Stimulated activated CD8-positive, alpha-beta memory T cell treated with anti-CD3 and anti-CD28 coated beads, Interleukin-4, amount 100 ng/mL, for 48 hours (primary cell): ENCODE measurements around the gene C15orf39.
"Not testable (repeated sequence)": the region's sequence is repeated elsewhere in the genome, so short reads cannot be mapped to it uniquely, and the experiment has no call there.

Experiments used
- DNase-seq: peaks from one replicate; pipeline ENCODE4 v3.0.0-alpha.2; 2020

C15orf39 gene

DNA sequence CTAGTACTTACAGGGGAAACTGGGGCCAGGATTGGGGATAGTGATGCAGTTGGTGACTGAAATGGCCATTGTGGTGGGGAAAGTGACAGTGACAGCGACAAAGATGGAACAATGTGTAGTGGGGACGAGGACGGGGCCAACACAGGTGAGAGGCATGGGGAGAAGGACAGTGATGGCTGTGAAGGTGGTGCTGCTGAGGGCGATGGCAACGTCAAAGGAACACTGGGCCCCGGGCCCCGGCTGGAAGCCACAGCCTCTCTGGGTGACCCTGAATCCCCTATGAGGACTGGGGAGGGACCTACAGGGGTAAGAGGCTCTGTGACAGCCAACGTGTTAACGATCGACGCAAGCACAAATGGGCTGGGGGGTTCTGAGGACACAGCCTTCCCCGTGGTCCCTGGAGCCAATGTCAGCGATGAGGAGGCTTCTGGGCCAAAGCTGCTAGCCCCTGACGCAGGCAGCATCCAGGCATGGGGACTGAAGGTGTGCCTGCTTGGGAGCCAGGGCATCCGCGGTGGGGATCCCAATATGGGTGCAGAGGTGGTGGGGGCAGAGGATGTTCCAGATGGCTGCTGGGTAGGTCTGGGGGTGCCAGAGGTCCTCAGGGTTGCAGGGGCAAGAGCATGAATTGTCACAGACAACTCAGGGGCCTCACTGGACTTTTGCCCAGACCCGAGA is 31.3 kb downstream of the C15orf39 start:
- no peak for DNase-seq

GRCh38 chr15:75233504-75234190 is 32.0 kb downstream of the C15orf39 start:
- no peak for DNase-seq

GRCh38 chr15:75234191-75234810 is 32.6 kb downstream of the C15orf39 start:
- DNase-seq = no peak

DNA sequence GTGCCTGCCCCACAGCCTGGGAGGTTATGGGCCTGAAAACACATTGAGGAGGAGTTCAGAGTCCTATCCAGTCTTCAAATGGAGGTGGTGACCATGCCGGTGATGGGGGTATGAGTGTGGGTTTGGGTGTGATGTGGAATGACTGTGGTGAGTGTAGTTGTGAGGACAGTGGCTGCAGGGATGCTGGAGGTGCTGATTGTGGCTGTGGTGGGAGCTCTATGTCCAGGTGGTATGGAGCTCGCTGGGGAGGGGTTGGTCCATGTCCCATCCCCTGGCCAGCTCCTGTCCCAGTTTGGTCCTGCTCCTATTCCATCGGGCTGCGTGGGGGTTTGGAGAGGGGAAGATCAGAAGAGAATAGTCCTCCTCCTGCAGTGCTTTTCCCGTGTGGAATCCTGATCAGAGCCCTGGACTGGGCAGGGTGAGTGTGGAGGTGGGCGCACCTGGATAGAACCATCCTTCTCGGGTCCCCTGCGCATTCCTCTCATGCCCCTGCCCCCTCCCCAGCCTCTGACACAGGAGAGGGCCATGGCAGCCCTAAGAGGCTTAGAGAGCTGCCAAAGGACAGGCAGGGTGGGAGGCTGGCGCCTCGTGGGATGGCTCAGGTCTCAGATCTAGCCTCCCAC is 33.5 kb downstream of the C15orf39 start:
- no peak for DNase-seq

- no peak for DNase-seq
Observed at GRCh38 chr15:75235760-75236729, 34.4 kb downstream of the C15orf39 start.

GRCh38 chr15:75237316-75237982 is 35.8 kb downstream of the C15orf39 start:
- DNase-seq = peak; percentile 5

DNA sequence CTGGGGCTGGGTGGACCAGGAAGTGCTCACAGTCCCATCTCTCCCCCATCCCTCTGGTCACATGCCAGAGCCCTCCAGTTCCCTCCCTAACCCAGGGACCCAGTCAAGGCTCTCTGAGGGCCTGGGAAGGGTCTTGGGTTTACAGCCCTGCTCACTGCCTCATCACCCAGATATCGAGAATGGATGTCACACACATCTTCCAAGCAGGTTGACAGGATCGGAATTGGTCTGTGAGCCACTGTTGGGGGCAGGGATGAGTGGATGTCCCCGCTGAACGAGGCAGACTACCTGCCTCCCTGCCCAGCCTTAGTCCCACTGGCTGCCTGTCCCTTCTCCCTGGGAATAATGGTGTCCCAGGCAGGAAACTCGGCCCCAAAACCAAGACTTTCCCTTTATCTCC is 36.5 kb downstream of the C15orf39 start:
- DNase-seq = peak; percentile 1

- not testable (repeated sequence) for DNase-seq
Observed at GRCh38 chr15:75245741-75246140, 44.1 kb downstream of the C15orf39 start.

DNA sequence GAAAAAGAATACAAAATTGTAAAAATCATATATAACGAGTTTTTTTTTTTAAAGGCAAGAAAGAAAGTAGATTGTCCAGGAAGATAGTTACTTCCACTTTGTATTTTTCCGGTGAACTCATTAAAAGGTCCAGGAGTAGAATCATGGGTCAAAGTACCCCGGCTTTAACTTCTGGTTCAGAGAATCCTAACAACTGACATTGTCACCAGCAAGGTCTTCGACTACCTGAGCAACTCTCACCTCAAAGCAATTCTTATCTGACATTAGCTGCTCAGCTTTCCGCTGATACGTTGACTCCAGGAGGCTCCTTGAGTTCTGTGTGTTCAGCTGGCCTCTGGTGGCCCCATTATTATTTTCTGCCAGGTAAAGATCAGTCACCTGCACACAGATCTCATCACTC is 47.3 kb downstream of the C15orf39 start:
- not testable (repeated sequence) for DNase-seq

DNA sequence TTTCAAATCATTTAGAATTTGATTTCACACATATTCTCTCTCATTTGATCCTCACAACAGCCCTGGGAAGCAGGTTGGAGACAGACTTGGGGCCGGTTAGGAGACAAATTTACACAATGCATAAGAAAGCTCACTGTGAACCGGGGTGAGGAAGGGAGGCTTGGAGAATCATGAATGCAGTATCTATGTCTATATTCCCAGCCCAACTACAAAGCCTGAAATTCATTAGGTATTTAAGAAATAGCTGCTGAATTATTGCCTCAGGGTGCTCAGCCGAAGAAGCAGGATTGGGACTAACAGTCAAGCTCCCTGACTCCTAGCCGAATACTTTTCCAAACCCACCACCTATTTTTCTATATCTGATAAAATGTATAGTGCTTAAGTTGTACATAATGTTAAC is 48.0 kb downstream of the C15orf39 start:
- DNase-seq = no peak

DNA sequence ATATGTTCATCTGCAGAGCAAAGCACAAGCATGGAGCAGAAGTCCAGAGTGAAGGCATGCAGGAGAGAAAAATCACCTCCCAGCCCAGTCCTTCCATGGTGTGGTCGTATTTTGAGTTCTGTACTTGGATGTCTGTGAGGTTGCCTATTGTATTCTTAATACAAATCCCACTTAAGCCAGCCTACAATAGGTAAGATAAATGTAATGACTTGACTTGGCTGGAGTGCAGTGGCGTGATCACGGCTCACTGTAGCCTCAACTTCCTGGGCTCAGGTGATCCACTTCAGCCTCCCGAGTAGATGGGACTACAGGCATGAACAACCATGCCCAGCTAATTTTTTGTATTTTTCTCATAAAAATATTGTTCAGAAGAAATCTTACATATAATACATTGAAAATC is 49.7 kb downstream of the C15orf39 start:
- DNase-seq = not testable (repeated sequence)

GRCh38 chr15:75252285-75252684 is 50.6 kb downstream of the C15orf39 start:
- DNase-seq = not testable (repeated sequence)

- DNase-seq = not testable (repeated sequence)
Observed at GRCh38 chr15:75258034-75258433, 56.4 kb downstream of the C15orf39 start, which contains the start of gene GOLGA6C. Gene GOLGA6C, plus strand, starts transcription at chr15:75258334. Its CDS starts 265 bp downstream, at chr15:75258599.

DNA sequence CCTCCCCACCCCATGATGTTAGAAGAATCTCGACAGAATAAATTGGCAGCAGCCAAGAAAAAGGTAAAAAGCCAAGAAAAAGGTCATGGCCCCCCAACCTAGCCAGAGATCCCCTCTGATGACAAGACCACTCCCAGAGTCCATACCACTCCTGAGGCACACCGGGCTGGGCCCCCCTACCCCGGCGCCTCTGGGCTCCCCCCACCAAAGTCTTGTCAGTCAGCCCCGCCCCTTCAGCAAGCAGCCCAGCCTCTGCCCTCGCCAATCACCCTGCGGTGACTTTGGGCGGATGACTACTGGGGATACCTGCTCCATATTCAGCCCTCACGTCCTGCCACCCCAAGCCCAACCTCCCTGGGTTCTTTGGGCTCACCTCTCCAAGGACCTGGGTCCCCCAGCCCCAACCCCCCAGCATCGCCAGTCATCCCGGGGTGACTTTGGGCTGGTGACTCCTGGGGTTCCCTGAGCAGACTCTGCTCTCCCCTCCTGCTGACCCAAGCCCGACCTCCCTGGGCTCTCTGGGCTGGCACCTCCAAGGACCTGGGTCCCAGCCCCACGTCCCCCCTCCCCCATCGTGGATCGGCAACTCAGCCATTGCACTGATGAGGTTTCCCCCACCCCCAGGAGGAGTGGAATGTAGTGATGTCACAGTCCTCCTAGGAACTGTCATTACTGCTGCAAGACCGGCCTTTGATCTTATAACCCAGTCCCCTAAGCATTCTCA is 57.1 kb downstream of the C15orf39 start:
- DNase-seq = not testable (repeated sequence)

DNA sequence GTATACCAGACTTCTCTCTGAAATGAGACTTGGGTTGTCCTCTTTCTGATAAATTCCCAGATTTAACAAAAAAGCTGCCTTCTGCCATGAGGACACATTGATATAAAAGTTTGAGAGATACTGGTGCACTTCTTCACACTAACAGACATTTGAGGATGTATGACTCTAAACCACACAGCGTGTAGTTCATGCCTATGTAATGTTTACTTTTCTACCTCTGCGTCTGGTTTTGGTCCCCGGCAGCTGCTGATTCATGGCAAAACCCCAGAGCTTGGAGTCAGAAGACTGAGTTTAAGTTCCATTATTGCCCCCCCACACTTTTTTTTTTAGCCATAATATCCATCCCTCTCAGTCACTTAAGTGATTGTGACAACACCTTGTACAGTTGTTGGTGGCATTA is 58.2 kb downstream of the C15orf39 start:
- not testable (repeated sequence) for DNase-seq
